H1 (cell line): ENCODE measurements around the gene PDXDC1. TPM values are rescaled to one million over a fixed set of nuclear protein-coding genes. Genes with fewer than 3 reads are reported as not detected.
"Not testable (repeated sequence)": the region's sequence is repeated elsewhere in the genome, so short reads cannot be mapped to it uniquely, and the experiment has no call there.

Experiments
- CTCF ChIA-PET: fragments of 300-600 bp; sonication (Branson Sonifier 250); formaldehyde crosslinking; loops from one replicate; lab custom pipeline; 2021; ENCODE audit not compliant: partially characterized antibody; lab: Charles Lee
- POLR2A ChIA-PET: fragments of 300-600 bp; sonication (Branson Sonifier 250); formaldehyde crosslinking; loops from one replicate; lab custom pipeline; 2021; ENCODE audit warnings: inconsistent platforms; ENCODE audit not compliant: partially characterized antibody; lab: Charles Lee
- DNase-seq, 2 experiments: peaks; one replicate each; pipeline versions ENCODE4 v3.0.0 to v3.0.0-alpha.2; 2010 to 2022; ENCODE audit warnings: low spot score in 2 of 2, low read depth in 1 of 2, mixed read lengths in 1 of 2
- FAIRE-seq: peaks from 2 replicates; lab custom pipeline; 2011; peaks lifted over from hg19 to GRCh38; lab: Jason Lieb, UNC
- H2AFZ ChIP-seq: 2 replicates; pipeline ENCODE4 v1.8.1; 2012; ENCODE audit warnings: low read length, inconsistent platforms
- H2AK5ac ChIP-seq: 2 replicates; pipeline ENCODE4 v1.6.1; 2013; ENCODE audit warnings: low read depth, low read length
- H2BK120ac ChIP-seq: replicated peaks from 2 replicates; pipeline ENCODE3; 2013; ENCODE audit warnings: low read depth, low read length, inconsistent platforms
- H2BK12ac ChIP-seq: 2 replicates; pipeline ENCODE4 v1.6.1; 2013; ENCODE audit warnings: low read depth, low read length
- H2BK15ac ChIP-seq: 2 replicates; pipeline ENCODE4 v1.6.1; 2013; ENCODE audit warnings: low read length
- H2BK20ac ChIP-seq: 2 replicates; pipeline ENCODE4 v1.6.1; 2013; ENCODE audit warnings: low read length
- H2BK5ac ChIP-seq: 2 replicates; pipeline ENCODE4 v1.6.1; 2013; ENCODE audit warnings: low read depth, low read length
- H3K14ac ChIP-seq: 2 replicates; pipeline ENCODE4 v1.6.1; 2013; ENCODE audit warnings: inconsistent platforms; ENCODE audit not compliant: insufficient read length
- H3K18ac ChIP-seq: 2 replicates; pipeline ENCODE4 v1.6.1; 2013; ENCODE audit warnings: low read length; ENCODE audit errors: extremely low read depth
- H3K23ac ChIP-seq: 2 replicates; pipeline ENCODE4 v1.6.1; 2013; ENCODE audit warnings: inconsistent platforms; ENCODE audit not compliant: insufficient read length
- H3K23me2 ChIP-seq: 2 replicates; pipeline ENCODE4 v1.6.1; 2013; ENCODE audit warnings: low read depth, low read length
- H3K27ac ChIP-seq: 2 replicates; pipeline ENCODE4 v1.6.1; 2011; ENCODE audit warnings: low read depth, low read length, inconsistent platforms
- H3K27me3 ChIP-seq, 4 experiments: replicated peaks in 1 of 4; 1 replicate in 1 of 4; 2 replicates in 3 of 4; pipeline versions ENCODE4 v1.6.1 to v1.8.1; 2011 to 2013; ENCODE audit warnings: low read length in 3 of 4, mild to moderate bottlenecking in 3 of 4, inconsistent platforms in 2 of 4, mixed read lengths in 2 of 4, moderate library complexity in 1 of 4; ENCODE audit not compliant: control insufficient read depth in 3 of 4, insufficient read depth in 3 of 4; ENCODE audit errors: extremely low read depth in 1 of 4
- H3K36me3 ChIP-seq, 4 experiments: 2 replicates each; pipeline versions ENCODE4 v1.6.1 to v1.8.1; 2011 to 2013; ENCODE audit warnings: mild to moderate bottlenecking in 4 of 4, low read length in 3 of 4, moderate library complexity in 2 of 4, control low read depth in 1 of 4, inconsistent platforms in 1 of 4; ENCODE audit not compliant: insufficient read depth in 4 of 4, control insufficient read depth in 2 of 4
- H3K4ac ChIP-seq: replicated peaks from 2 replicates; pipeline ENCODE3; 2013; ENCODE audit warnings: low read length, low read depth, mixed read lengths, inconsistent platforms; ENCODE audit not compliant: insufficient read length
- H3K4me1 ChIP-seq, 4 experiments: replicated peaks in 1 of 4; 1 replicate in 1 of 4; 2 replicates in 3 of 4; pipeline versions ENCODE4 v1.6.1 to v1.8.1; 2011 to 2013; ENCODE audit warnings: low read length in 3 of 4, inconsistent platforms in 2 of 4, mixed read lengths in 1 of 4; ENCODE audit not compliant: insufficient read depth in 4 of 4, control insufficient read depth in 3 of 4
- H3K4me2 ChIP-seq, 2 experiments: 2 replicates each; pipeline versions ENCODE4 v1.6.1 to v1.8.1; 2011 to 2013; ENCODE audit warnings: low read depth in 2 of 2, low read length in 2 of 2, control low read depth in 1 of 2, inconsistent platforms in 1 of 2, mild to moderate bottlenecking in 1 of 2; ENCODE audit not compliant: insufficient read depth in 1 of 2
- H3K4me3 ChIP-seq, 4 experiments: fragments of 200-600, 300-600 bp in 1 of 4; sonication (generic), shearing (Covaris generic), sonication (Bioruptor Twin) in 1 of 4; 2 replicates each; pipeline versions ENCODE4 v1.5.1 to v1.8.1; 2011 to 2016; ENCODE audit warnings: low read length in 4 of 4, low read depth in 3 of 4, control low read depth in 2 of 4, inconsistent platforms in 2 of 4, mild to moderate bottlenecking in 2 of 4, mixed read lengths in 1 of 4, moderate library complexity in 1 of 4; ENCODE audit not compliant: insufficient read depth in 2 of 4; ENCODE audit errors: extremely low read depth in 1 of 4
- H3K56ac ChIP-seq: replicated peaks from 2 replicates; pipeline ENCODE3; 2013; ENCODE audit warnings: low read depth, mild to moderate bottlenecking, mixed read lengths, low read length, inconsistent platforms; ENCODE audit not compliant: insufficient read length
- H3K79me1 ChIP-seq: 2 replicates; pipeline ENCODE4 v1.6.1; 2013; ENCODE audit warnings: low read depth, low read length, control low read depth
- H3K79me2 ChIP-seq, 2 experiments: 2 replicates each; pipeline versions ENCODE4 v1.6.1 to v1.8.1; 2012 to 2013; ENCODE audit warnings: low read length in 2 of 2, mild to moderate bottlenecking in 2 of 2, inconsistent platforms in 1 of 2; ENCODE audit not compliant: insufficient read depth in 2 of 2, control insufficient read depth in 1 of 2
- H3K9ac ChIP-seq, 4 experiments: replicated peaks in 1 of 4; 1 replicate in 1 of 4; 2 replicates in 3 of 4; pipeline versions ENCODE4 v1.6.1 to v1.8.1; 2011 to 2013; ENCODE audit warnings: low read depth in 3 of 4, low read length in 3 of 4, control low read depth in 2 of 4, mild to moderate bottlenecking in 2 of 4, moderate library complexity in 2 of 4, inconsistent platforms in 1 of 4; ENCODE audit errors: extremely low read depth in 1 of 4
- H3K9me3 ChIP-seq, 2 experiments: 2 replicates each; pipeline versions ENCODE4 v1.6.1 to v1.8.1; 2012 to 2013; ENCODE audit warnings: mild to moderate bottlenecking in 2 of 2, moderate library complexity in 2 of 2, control low read depth in 1 of 2, inconsistent platforms in 1 of 2, low read depth in 1 of 2, low read length in 1 of 2, mixed read lengths in 1 of 2; ENCODE audit not compliant: insufficient read depth in 2 of 2
- H4K20me1 ChIP-seq, 2 experiments: replicated peaks in 1 of 2; 2 replicates each; pipeline versions ENCODE3 to v1.8.1; 2011 to 2013; ENCODE audit warnings: inconsistent platforms in 2 of 2, low read length in 2 of 2, mild to moderate bottlenecking in 1 of 2; ENCODE audit not compliant: insufficient read depth in 2 of 2, control insufficient read depth in 1 of 2
- H4K5ac ChIP-seq: 2 replicates; pipeline ENCODE4 v1.6.1; 2013; ENCODE audit warnings: low read length, low read depth, mixed read lengths, inconsistent platforms; ENCODE audit not compliant: insufficient read length
- H4K8ac ChIP-seq: 2 replicates; pipeline ENCODE4 v1.8.0; 2013; ENCODE audit warnings: mild to moderate bottlenecking, moderate library complexity, low read length, inconsistent platforms; ENCODE audit not compliant: insufficient read depth; ENCODE audit errors: extremely low read depth
- H4K91ac ChIP-seq: replicated peaks from 2 replicates; pipeline ENCODE3; 2013; ENCODE audit warnings: low read length, mixed read lengths, inconsistent platforms; ENCODE audit not compliant: insufficient read length
- HDAC2 ChIP-seq, 2 experiments: fragments of 300-600 bp in 1 of 2; sonication (generic) in 1 of 2; IDR thresholded peaks; 2 replicates each; pipeline ENCODE4 v1.6.1; 2011 to 2012; ENCODE audit warnings: low read depth in 2 of 2, low read length in 2 of 2, mild to moderate bottlenecking in 2 of 2, moderate library complexity in 2 of 2, borderline replicate concordance in 1 of 2, inconsistent platforms in 1 of 2
- WGBS, 2 experiments: shearing (Covaris generic) in 1 of 2; methylation state at CpG; one replicate each; pipeline versions ENCODE4 v1.1.6 to v1.1.7; 2013 to 2015; ENCODE audit warnings: low lambda C conversion rate in 2 of 2, mixed read lengths in 2 of 2, inconsistent platforms in 1 of 2, low coverage in 1 of 2, missing lambda C conversion rate in 1 of 2; ENCODE audit not compliant: insufficient replicate concordance in 2 of 2, insufficient coverage in 1 of 2, insufficient read length in 1 of 2; ENCODE audit errors: extremely low coverage in 1 of 2, missing lambda C conversion rate in 1 of 2; 5-methylcytosine and 5-hydroxymethylcytosine counted together
- polyA plus RNA-seq, 7 experiments: library from polyadenylated mRNA; depleted of rRNA in 3 of 7; stranded (reverse) in 5 of 7; unstranded in 2 of 7; fragments of >200 nt in 5 of 7; fragments of 200-250 nt in 2 of 7; gene quantifications; 1 replicate in 5 of 7; 2 replicates in 1 of 7; 4 replicates in 1 of 7; pipeline versions ENCODE4 v1.2.1 to v1.2.3, GENCODE V29; 2011 to 2013; ENCODE audit warnings: missing spikeins in 2 of 7, mixed read lengths in 2 of 7
- total RNA-seq: library from RNA; stranded (reverse); fragmentation: NEBNext Ultra II Directional; extraction: Animal tissue kit (Norgen Biotek cat#: 25700); gene quantifications from 2 replicates; pipeline ENCODE4 v1.2.1, GENCODE V29; 2021
- TF ChIP-seq, protein P1 (sequence below): IDR thresholded peaks from 2 replicates; pipeline ENCODE4 v1.6.1; 2012; ENCODE audit warnings: low read length, inconsistent platforms

The PDXDC1 gene
- total and polyA plus RNA-seq, 2 of the 8 experiments (the other 6 are each of a cell fraction or from before 2014, with no cell fraction given): 56.6 to 118 TPM

DNA sequence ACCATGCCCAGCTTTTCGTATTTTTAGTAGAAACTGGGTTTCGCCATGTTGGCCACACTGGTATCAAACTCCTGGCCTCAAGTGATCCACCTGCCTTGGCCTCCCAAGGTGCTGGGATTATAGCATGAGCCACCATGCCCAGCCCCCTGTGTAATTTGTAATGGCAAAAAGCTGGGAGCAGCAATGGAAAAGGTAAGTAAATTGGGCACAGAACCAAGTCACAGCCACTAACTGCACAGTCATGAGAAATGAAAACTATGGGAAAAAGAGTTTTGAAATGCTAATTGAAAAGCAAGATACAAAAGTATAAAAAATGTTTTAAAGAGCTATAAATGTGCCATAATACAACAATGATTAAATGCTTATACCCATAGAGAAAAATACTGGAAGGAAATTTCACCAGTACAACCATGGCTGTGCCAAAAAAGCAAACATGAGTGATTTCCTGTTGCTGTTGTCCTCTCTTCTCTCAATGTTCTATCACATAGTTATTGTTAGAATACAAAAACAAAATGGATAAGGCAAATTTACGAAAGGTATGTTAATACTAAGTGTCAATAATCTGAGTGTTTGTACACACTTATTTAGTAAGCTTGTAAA is 74.9 kb downstream of the PDXDC1 start (continued):
- no peak for TF ChIP-seq HDAC2 (IDR thresholded peaks at IDR 0.05; ENCODE audit: borderline replicate concordance in 1 of 2, low read depth in 2 of 2, low read length in 2 of 2)
- TF ChIP-seq, protein P1, sequence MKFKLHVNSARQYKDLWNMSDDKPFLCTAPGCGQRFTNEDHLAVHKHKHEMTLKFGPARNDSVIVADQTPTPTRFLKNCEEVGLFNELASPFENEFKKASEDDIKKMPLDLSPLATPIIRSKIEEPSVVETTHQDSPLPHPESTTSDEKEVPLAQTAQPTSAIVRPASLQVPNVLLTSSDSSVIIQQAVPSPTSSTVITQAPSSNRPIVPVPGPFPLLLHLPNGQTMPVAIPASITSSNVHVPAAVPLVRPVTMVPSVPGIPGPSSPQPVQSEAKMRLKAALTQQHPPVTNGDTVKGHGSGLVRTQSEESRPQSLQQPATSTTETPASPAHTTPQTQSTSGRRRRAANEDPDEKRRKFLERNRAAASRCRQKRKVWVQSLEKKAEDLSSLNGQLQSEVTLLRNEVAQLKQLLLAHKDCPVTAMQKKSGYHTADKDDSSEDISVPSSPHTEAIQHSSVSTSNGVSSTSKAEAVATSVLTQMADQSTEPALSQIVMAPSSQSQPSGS: no peak

- H3K4me3 ChIP-seq, H3K27ac ChIP-seq, DNase-seq, H2BK15ac ChIP-seq, H3K9ac ChIP-seq, H3K36me3 ChIP-seq, H4K5ac ChIP-seq, H2AK5ac ChIP-seq, H3K14ac ChIP-seq, H3K4me1 ChIP-seq, H3K4me2 ChIP-seq, H3K9me3 ChIP-seq, H2BK120ac ChIP-seq, H4K20me1 ChIP-seq, H3K18ac ChIP-seq, H2BK12ac ChIP-seq, H3K23me2 ChIP-seq, H3K4ac ChIP-seq, FAIRE-seq, H3K56ac ChIP-seq, H2BK5ac ChIP-seq, H4K91ac ChIP-seq, H2AFZ ChIP-seq, H2BK20ac ChIP-seq, H3K23ac ChIP-seq, H4K8ac ChIP-seq, POLR2A ChIA-PET, H3K27me3 ChIP-seq: not testable (repeated sequence)
- H3K79me1 ChIP-seq: peaks cover 13% of the 10 kb centered on the region
- H3K79me2 ChIP-seq: peaks cover 0 to 24% of the 10 kb centered on the region in 2 experiments; a peak in 3 of 4 replicates
- WGBS, 2 experiments: 100% methylated on average over 1 of the region's 1 CpG; no CpG with 5 or more reads in 1 of the 2 experiments
- CTCF ChIA-PET: interaction anchor here (1.1 to 1.3 kb wide), 2 partner anchors 9 to 11 kb away, joined by 3 to 4 read pairs; no protein-coding TSS in a partner anchor
These were observed 75.6 kb downstream of the PDXDC1 start for GRCh38 chr16:15050440-15050839.
